D721Med (cell line): ENCODE data around the gene RNGTT.

ENCODE experiments used
- DNase-seq: peaks from one replicate; pipeline ENCODE4 v3.0.0; 2011; ENCODE audit warnings: low spot score; ENCODE audit not compliant: insufficient read length
- FAIRE-seq: peaks from 2 replicates; lab custom pipeline; 2011; peaks lifted over from hg19 to GRCh38; lab: Jason Lieb, UNC
- TF ChIP-seq, protein P1 (sequence below): IDR thresholded peaks from 2 replicates; pipeline ENCODE4 v1.5.1; 2012; ENCODE audit warnings: mild to moderate bottlenecking, control low read depth; ENCODE audit not compliant: insufficient read depth; ENCODE audit errors: missing control alignments

Gene RNGTT

DNA sequence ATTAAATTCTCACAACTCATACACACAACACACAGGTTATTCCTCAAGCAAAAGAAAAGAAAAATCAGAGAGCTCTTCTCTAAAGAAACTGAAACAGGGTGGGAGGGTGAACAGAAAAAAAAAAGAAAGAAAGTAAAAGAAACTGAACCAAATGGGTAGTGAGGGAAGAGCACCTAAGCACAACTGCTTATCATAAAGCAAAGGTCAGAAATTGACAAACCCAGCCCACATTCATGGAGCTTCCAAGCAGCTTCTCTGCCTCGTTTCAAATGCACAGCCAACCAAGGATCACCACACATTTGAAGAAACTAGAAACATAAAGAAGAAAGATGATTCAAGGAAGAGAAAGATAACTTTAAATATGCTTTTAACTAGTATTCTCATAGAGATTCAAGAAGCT is 90.5 kb downstream of the RNGTT start:
- peak; percentile 80 for FAIRE-seq

DNA sequence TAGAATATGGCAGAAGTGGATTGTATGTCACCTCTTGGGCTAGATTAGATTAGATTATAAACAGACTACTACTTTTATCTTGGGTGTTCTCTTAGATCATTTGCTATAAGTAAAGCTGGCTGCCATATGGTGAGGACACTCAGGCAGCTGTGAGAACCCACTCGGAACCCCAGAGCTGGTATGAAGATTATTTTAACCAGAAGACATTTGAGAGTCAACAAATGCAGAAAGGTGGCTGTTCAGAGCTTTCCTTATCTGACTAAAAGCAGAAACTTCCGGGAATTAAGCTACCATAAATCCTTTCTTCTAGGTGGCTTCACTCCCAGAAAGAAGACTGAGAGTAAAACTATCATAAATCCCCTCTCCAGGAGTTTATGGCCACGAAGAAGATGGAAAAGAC is 91.9 kb downstream of the RNGTT start:
- DNase-seq: no peak
- TF ChIP-seq, protein P1, sequence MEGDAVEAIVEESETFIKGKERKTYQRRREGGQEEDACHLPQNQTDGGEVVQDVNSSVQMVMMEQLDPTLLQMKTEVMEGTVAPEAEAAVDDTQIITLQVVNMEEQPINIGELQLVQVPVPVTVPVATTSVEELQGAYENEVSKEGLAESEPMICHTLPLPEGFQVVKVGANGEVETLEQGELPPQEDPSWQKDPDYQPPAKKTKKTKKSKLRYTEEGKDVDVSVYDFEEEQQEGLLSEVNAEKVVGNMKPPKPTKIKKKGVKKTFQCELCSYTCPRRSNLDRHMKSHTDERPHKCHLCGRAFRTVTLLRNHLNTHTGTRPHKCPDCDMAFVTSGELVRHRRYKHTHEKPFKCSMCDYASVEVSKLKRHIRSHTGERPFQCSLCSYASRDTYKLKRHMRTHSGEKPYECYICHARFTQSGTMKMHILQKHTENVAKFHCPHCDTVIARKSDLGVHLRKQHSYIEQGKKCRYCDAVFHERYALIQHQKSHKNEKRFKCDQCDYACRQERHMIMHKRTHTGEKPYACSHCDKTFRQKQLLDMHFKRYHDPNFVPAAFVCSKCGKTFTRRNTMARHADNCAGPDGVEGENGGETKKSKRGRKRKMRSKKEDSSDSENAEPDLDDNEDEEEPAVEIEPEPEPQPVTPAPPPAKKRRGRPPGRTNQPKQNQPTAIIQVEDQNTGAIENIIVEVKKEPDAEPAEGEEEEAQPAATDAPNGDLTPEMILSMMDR: no peak
- FAIRE-seq: peak; percentile 6

More for the DNA sequence above, 90.5 kb downstream of the RNGTT start:
- no peak for DNase-seq
- TF ChIP-seq, protein P1: no peak

DNA sequence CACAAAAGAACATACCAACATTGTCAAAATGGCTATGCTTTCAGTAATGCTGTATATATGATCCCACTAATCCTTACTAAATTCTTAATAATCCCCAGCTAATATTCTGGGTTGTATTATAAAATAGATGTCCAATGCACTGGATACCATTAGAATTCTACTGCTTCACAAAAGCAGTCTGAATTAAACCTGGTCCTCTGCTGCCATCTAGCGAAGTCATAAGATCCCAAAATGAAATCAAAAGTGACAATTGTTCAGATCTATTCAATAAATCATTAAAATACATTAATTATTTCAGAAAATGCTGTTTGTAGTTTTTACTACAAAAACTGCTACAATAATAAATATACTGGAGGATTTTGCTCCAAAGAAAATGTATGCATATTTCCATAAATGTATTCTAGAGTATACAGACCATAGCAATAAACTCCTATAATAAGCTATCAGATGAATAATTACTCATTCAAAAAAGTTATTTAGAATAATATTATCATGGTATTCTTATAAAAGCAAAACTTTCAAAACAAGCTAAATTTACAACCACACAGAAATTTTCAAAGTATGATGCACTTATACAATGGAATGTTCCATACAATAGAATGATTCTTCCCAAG is 92.6 kb downstream of the RNGTT start:
- no peak for DNase-seq
- TF ChIP-seq, protein P1: peak; percentile 77
- peak; percentile 87 for FAIRE-seq

- no peak for DNase-seq
- TF ChIP-seq, protein P1: no peak
- peak; percentile 71 for FAIRE-seq
These were observed 94.0 kb downstream of the RNGTT start for GRCh38 chr6:88869263-88870020.

GRCh38 chr6:88867841-88868731 is 95.3 kb downstream of the RNGTT start:
- no peak for DNase-seq
- TF ChIP-seq, protein P1: no peak
- no peak for FAIRE-seq

DNA sequence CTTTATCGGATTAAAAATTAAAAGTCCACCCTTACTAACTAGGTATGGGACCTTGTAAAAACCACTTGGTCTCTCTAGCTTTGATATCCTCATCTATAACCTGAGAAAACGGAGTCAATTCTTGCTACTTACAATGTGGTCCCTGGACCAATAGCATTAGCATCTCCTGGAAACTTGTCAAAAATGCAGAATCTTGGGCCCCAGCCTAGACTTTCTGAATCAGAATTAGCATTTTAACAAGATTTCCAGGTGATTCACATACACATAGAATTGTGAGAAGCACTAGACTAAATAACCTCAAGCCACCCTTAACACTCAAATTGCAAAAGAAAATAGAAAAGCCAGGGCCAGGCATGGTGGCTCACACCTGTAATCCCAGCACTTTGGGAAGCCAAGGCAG is 96.6 kb downstream of the RNGTT start:
- DNase-seq: no peak
- TF ChIP-seq, protein P1: no peak
- FAIRE-seq: no peak
